HUES6 (cell line): ENCODE results near the gene KIF2C.

Source experiments
- H3K27ac ChIP-seq: 2 replicates; pipeline ENCODE4 v1.7.0; 2013; ENCODE audit warnings: low read depth, mild to moderate bottlenecking, low read length, inconsistent platforms
- H3K27me3 ChIP-seq: 2 replicates; pipeline ENCODE4 v1.6.1; 2013; ENCODE audit warnings: low read length; ENCODE audit not compliant: control insufficient read depth, insufficient read depth
- H3K36me3 ChIP-seq: 2 replicates; pipeline ENCODE4 v1.6.1; 2013; ENCODE audit warnings: low read length; ENCODE audit not compliant: control insufficient read depth, insufficient read depth
- H3K4me1 ChIP-seq: 2 replicates; pipeline ENCODE4 v1.6.1; 2013; ENCODE audit warnings: low read length; ENCODE audit not compliant: control insufficient read depth, insufficient read depth
- H3K4me3 ChIP-seq: 2 replicates; pipeline ENCODE4 v1.5.1; 2013; ENCODE audit warnings: low read depth, low read length
- H3K9ac ChIP-seq: one replicate; pipeline ENCODE4 v1.6.1; 2013; ENCODE audit warnings: mild to moderate bottlenecking, low read length
- H3K9me3 ChIP-seq: 2 replicates; pipeline ENCODE4 v1.6.1; 2013; ENCODE audit warnings: low read depth, low read length; ENCODE audit not compliant: control insufficient read depth, insufficient read depth

KIF2C gene

DNA sequence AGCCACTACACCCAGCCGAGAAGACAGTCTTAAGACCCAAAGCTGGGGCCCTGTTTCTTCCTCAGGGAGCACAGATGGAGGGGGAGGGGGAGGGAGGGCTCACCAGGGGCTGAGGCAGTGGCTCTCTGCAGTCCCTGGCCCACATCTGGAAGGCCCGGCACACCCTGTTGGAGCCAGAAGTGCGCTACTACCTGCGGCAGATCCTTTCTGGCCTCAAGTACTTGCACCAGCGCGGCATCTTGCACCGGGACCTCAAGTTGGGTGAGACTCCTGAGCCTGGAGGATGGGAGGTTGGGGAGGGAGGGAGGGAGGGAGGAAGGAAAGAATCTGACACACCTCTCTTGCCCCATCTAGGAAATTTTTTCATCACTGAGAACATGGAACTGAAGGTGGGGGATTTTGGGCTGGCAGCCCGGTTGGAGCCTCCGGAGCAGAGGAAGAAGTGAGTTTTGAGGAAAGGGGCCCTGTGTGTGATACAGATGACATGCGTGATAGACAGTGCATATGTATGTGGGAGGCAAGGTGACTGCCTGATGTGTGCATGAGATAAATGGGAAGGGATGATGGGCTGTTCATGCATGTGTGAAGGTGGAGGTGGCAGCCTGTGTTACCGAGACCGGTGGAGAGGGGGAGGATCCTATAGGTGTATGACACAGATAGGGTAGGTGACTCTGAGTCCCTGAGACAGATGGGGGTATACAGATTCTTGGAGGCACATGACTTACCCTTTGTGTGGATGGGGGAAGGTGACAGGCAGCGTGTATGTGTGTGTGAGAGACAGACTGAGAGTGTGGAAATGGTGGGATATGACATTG, 62.1 kb downstream of the KIF2C start:
- H3K27ac ChIP-seq = no peak overlapping the region
- H3K4me3 ChIP-seq = peak overlapping the region; percentile 23; the same call in 1 of the 2 replicates

DNA sequence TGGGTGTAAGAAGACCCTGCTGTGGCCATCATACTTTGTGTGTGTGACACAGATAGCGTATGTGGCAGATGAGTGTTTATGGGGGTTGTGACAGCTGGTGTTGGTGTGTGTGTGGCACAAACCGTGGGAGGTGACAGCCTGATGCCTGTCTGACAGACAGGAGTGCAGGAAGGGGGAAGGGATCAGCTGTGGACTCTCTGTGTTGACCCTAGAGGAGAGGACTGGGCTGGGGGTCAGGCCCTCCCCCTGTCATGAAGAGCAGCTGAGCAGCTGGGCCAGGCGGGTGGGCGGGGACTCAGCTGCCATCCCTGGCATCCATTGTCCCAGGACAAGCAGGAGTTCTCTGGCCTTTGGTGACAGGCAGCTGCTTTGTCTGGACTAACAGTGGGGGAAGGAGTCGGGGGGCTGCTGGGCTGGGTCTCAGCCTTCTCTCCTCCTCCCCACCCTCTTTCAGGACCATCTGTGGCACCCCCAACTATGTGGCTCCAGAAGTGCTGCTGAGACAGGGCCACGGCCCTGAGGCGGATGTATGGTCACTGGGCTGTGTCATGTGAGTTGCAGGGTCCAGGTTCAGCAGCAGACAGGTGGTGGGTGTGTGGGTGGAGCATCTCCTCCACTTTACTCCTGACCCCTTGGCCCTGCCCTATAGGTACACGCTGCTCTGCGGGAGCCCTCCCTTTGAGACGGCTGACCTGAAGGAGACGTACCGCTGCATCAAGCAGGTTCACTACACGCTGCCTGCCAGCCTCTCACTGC, 62.8 kb downstream of the KIF2C start:
- Histone ChIP-seq H3K4me1 (peaks cover 32% of the 10 kb centered on the region), H3K9ac (no peak overlapping the region)

More for the DNA sequence above, 62.1 kb downstream of the KIF2C start:
- Histone ChIP-seq H3K9ac (no peak overlapping the region), H3K9me3 (no peaks in the 10 kb centered on the region), H3K4me1 (peaks cover 24% of the 10 kb centered on the region; the same call in 1 of the 2 replicates), H3K27me3 (0 out of 2 replicates have a peak, but pooled peaks cover 2% of the 10 kb centered on the region), H3K36me3 (peaks cover 42% of the 10 kb centered on the region)

DNA sequence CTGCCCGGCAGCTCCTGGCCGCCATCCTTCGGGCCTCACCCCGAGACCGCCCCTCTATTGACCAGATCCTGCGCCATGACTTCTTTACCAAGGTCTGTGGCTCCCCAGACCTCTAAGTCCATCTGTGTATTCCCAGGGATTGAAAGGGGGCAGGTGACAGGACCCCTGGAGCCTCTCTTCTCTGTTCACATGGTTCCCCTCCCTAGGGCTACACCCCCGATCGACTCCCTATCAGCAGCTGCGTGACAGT, 63.4 kb downstream of the KIF2C start:
- Histone ChIP-seq H3K27ac (no peak overlapping the region), H3K4me3 (no peak overlapping the region), H3K27me3 (0 out of 2 replicates have a peak, but pooled peaks cover 2% of the 10 kb centered on the region), H3K36me3 (peaks cover 44% of the 10 kb centered on the region), H3K9me3 (no peaks in the 10 kb centered on the region), H3K9ac (no peak overlapping the region), H3K4me1 (peaks cover 37% of the 10 kb centered on the region)

More for the DNA sequence above, 62.8 kb downstream of the KIF2C start:
- no peak overlapping the region for H3K27ac ChIP-seq
- peak overlapping the region; percentile 23; the same call in 1 of the 2 replicates for H3K4me3 ChIP-seq
- H3K36me3 ChIP-seq = peaks cover 44% of the 10 kb centered on the region
- 0 out of 2 replicates have a peak, but pooled peaks cover 2% of the 10 kb centered on the region for H3K27me3 ChIP-seq
- no peaks in the 10 kb centered on the region for H3K9me3 ChIP-seq

DNA sequence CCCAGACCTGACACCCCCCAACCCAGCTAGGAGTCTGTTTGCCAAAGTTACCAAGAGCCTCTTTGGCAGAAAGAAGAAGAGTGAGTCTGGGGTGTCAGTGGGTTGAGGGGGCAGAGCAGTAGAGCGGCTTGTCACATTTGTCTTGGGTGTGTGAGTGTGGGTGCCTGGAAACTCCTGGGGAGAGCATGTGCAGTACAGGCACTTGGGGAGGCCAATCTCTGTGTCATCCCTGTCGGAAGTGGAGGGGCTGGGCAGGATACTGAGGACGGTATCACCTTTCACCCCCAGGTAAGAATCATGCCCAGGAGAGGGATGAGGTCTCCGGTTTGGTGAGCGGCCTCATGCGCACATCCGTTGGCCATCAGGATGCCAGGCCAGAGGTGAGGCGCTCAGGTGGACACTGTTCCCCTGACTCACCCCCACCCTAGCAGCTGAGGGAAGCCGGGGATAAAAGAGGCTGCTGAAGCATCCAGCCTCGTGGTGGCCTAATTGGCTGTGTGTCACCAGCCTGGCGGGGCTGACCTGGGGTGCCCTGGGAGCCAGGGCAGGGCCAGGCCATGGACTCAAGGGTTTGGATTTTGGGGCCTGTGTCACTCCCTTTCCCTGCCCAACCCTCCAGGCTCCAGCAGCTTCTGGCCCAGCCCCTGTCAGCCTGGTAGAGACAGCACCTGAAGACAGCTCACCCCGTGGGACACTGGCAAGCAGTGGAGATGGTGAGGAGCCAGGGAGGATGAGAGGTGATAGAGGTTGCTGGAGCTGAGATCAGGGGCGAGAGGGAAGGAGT, 63.9 kb downstream of the KIF2C start:
- Histone ChIP-seq H3K4me1 (peaks cover 38% of the 10 kb centered on the region), H3K27ac (no peak overlapping the region), H3K36me3 (peaks cover 44% of the 10 kb centered on the region), H3K4me3 (no peak overlapping the region), H3K27me3 (0 out of 2 replicates have a peak, but pooled peaks cover 2% of the 10 kb centered on the region), H3K9ac (no peak overlapping the region), H3K9me3 (no peaks in the 10 kb centered on the region)

DNA sequence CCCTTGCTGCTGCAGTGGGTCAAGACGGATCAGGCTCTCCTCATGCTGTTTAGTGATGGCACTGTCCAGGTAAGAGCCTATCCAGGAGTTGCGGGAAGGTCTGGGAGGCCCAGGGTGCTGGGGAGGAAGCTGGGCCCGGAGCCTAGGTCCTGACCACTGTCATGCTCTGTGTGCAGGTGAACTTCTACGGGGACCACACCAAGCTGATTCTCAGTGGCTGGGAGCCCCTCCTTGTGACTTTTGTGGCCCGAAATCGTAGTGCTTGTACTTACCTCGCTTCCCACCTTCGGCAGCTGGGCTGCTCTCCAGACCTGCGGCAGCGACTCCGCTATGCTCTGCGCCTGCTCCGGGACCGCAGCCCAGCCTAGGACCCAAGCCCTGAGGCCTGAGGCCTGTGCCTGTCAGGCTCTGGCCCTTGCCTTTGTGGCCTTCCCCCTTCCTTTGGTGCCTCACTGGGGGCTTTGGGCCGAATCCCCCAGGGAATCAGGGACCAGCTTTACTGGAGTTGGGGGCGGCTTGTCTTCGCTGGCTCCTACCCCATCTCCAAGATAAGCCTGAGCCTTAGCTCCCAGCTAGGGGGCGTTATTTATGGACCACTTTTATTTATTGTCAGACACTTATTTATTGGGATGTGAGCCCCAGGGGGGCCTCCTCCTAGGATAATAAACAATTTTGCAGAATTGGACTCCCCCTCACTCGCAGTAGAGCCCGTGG, 65.8 kb downstream of the KIF2C start:
- Histone ChIP-seq H3K4me3 (no peak overlapping the region), H3K27ac (no peak overlapping the region), H3K36me3 (peaks cover 44% of the 10 kb centered on the region), H3K9ac (no peak overlapping the region), H3K27me3 (0 out of 2 replicates have a peak, but pooled peaks cover 2% of the 10 kb centered on the region), H3K9me3 (no peaks in the 10 kb centered on the region), H3K4me1 (peaks cover 46% of the 10 kb centered on the region)

DNA sequence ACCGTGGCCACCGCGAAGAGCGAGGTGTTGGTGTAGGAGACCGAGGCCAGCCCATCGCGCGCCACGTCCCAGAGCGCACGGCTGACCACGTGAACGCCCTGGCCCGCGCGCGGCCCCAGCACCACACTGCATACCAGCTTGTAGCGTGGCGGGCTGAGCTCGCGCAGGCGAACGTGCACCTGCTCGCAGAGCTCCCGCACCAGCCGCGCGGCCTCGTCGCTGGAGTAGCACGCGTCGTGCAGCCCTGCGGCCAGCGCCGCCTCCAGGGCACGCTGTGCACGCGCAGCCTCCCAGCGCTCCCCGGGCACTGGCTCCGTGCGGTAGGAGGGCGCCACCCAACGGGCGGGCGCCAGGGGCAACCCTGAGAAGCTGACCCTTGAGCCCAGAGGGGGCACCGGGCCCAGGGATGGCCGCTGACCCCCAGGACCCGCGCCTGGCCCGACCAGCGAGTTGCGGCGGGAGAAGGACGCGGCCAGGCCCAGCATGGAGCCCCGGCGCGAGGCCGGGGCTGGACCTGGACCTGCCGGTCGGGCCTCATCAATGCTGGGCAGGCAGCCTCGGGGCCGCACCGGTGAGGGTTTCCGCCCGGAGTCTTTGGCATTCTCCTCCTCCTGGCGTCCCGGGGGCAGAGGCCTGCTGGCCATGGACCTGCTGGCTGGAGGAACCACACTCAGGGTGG, 66.5 kb downstream of the KIF2C start:
- peak overlapping the region; percentile 96 for H3K9ac ChIP-seq
- H3K4me3 ChIP-seq = no peak overlapping the region
- H3K27me3 ChIP-seq = no peaks in the 10 kb centered on the region
- H3K36me3 ChIP-seq = peaks cover 44% of the 10 kb centered on the region
- no peaks in the 10 kb centered on the region for H3K9me3 ChIP-seq
- peak overlapping the region; percentile 97 for H3K27ac ChIP-seq
- peaks cover 44% of the 10 kb centered on the region for H3K4me1 ChIP-seq

DNA sequence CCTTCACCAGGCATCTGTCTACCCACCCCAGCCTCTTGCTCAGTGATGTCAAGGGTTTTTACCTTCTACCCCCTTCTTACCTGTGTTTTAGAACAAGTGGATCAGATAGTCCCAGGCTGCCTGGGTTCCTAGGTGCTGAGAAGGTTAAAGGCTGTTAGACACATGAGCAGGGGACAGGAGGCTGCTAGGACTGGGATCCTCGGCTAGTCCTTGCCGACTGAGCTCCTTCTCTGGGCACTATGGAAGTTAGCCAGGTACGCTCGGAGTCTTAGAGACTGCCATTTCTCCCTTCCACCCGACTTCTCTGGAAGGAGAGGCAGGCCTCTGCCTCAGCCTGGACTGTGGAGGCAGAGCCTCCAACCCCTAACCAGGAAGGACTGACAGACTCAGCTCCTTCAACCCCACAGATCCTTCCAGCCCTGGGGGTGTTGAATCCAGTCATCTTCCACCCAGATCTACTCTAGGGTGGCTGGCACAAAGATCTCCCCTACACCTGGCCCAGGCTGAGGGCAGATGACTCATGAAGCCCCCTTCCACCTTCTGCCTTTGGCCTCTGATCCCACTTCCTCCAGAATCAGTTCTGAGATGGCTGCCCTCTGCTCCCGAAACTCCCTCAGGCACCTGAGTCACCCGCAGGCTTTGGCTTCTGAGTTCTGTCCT, 67.2 kb downstream of the KIF2C start, which contains the start of gene DYNLT4:
DYNLT4 (minus strand) TSS at position 648 of the 660 bp plus-strand sequence. CDS start 683 bp downstream, outside the sequence.
- H3K9ac ChIP-seq = peak within 1 kb of the TSS; percentile 96
- H3K27ac ChIP-seq = peak within 1 kb of the TSS; percentile 97
- H3K4me1 ChIP-seq = peaks cover 49% of the 10 kb centered on the region
- H3K9me3 ChIP-seq = no peaks in the 10 kb centered on the region
- H3K27me3 ChIP-seq = no peaks in the 10 kb centered on the region
- peak within 1 kb of the TSS; percentile 20; the same call in 1 of the 2 replicates for H3K4me3 ChIP-seq
- H3K36me3 ChIP-seq = peaks cover 43% of the 10 kb centered on the region

DNA sequence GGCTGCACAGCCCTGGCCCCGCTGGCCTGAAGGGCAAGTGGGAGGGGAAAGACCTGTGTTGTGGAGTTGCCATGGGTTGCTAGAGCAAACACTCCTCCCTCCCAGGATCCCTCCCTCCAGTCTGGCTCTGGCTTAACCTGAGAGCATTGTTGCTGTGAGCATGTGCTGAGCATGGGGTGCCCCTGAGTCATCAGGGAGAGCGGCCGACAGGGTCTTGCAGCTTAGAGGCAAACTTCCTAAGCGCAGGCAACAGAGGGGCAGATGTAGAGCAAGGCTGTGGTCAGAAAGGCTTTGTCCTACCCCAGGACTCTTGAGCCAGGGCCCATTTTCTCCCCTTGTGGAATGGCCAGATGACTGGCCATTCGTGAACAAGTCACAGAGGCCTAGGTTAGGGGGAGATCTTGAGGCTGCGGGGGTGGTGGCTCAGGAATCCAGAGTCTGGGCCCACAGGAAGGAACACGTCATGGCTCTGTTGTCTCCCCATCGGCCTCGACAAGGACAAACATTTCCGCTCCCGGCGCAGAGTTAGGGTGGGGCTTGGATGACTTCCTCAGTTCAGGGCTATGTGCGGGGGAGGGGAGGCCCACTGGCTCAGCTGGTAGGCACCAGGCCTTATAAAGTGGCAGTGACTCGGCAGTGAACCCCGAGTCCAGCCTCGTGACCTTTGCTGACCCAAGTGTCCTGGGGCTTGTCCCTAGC, 67.9 kb downstream of the KIF2C start:
- H3K27ac ChIP-seq = peak overlapping the region; percentile 97
- peaks cover 46% of the 10 kb centered on the region for H3K4me1 ChIP-seq
- H3K4me3 ChIP-seq = peak overlapping the region; percentile 20; the same call in 1 of the 2 replicates
- H3K9me3 ChIP-seq = no peaks in the 10 kb centered on the region
- no peaks in the 10 kb centered on the region for H3K27me3 ChIP-seq
- H3K9ac ChIP-seq = peak overlapping the region; percentile 96
- peaks cover 36% of the 10 kb centered on the region for H3K36me3 ChIP-seq
